Left lung (tissue), 10 donors: ENCODE results near the gene SPIN4. TPM values are rescaled to one million over a fixed set of nuclear protein-coding genes. Genes with fewer than 3 reads are reported as not detected.

Experiments
- ATAC-seq: fragments of 200-7000 bp; cut with Tn5 transposase; one replicate; pipeline ENCODE4 v1.9.1; 2020; ENCODE audit warnings: moderate library complexity
- DNase-seq, 4 donors: peaks; one replicate each; pipeline ENCODE4 v3.0.0-alpha.2; 2013 to 2020
- H3K27ac ChIP-seq, 2 donors: fragments of 200-600 bp; sonication (generic) in 1 of 2; one replicate each; pipeline versions ENCODE4 v1.5.0 to v1.8.0; 2020 to 2021
- H3K27me3 ChIP-seq, 2 donors: fragments of 200-600 bp; sonication (generic) in 1 of 2; one replicate each; pipeline versions ENCODE4 v1.5.0 to v1.8.0; 2020 to 2021
- H3K36me3 ChIP-seq, 2 donors: fragments of 200-600 bp; sonication (generic) in 1 of 2; one replicate each; pipeline versions ENCODE4 v1.5.0 to v1.8.0; 2020 to 2021
- H3K4me1 ChIP-seq, 2 donors: fragments of 200-600 bp; one replicate each; pipeline ENCODE4 v1.8.0; 2021
- H3K4me3 ChIP-seq, 2 donors: fragments of 200-600 bp; sonication (generic) in 1 of 2; one replicate each; pipeline versions ENCODE4 v1.5.0 to v1.8.0; 2020 to 2021; ENCODE audit warnings: mild to moderate bottlenecking in 1 of 2
- H3K9me3 ChIP-seq, 2 donors: fragments of 200-600 bp; sonication (generic) in 1 of 2; one replicate each; pipeline versions ENCODE4 v1.5.0 to v1.8.0; 2020 to 2021
- CTCF ChIP-seq, 2 donors: fragments of 200-600 bp; sonication (generic) in 1 of 2; IDR thresholded peaks; one replicate each; pipeline versions ENCODE4 v1.5.0 to v1.8.0; 2021; ENCODE audit warnings: antibody characterized with exemption in 2 of 2
- intact Hi-C, 2 donors: fragments of 100-400 bp; cut with DNase I; formaldehyde crosslinking; loops; one replicate each; pipeline versions ENCODE4 v1.11.2 to v1.14.2; 2022
- polyA plus RNA-seq, 6 donors: library from polyadenylated mRNA; unstranded; fragments of 120-200 nt; gene quantifications; one replicate each; pipeline ENCODE4 v1.2.1, GENCODE V29; 2013; ENCODE audit not compliant: insufficient read length in 6 of 6
- total RNA-seq, 2 donors: library from RNA; stranded (reverse); fragmentation: NEBNext Ultra II Directional; extraction: Animal tissue kit (Norgen Biotek cat#: 25700); gene quantifications; one replicate each; pipeline ENCODE4 v1.2.1, GENCODE V29; 2021
- donor health status: DM: no; HTN: yes; CAD: no.
- donor health status: DM: no; HTN: no; CAD: no.

SPIN4 gene
- total and polyA plus RNA-seq, 8 donors, result 7.6 to 23.2 (median 18.1) TPM

DNA sequence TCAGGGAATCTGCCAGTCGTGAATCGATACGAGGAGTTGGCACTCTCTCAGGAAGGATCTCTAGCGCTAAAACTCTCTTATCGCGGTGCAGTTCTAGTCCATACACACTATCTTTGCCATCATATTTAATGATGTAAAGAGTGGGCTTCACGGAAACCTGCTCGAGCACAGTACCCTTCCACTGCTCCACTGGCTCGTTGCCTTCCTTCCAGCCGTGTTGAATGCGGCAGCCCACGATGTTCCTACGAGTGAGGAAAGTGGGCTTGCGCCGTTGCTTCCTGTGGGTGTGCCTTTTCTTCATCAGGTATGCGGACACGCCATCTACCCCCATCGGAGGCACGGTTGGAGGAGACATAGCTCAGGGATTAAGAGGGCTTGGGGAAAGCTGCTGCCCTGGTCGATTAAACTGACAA lies 661 bp downstream of the SPIN4 start:
- Histone ChIP-seq H3K4me3 (peak overlapping the region; percentile 36 to 55), H3K36me3 (no peaks in the 10 kb centered on the region), H3K4me1 (no peaks in the 10 kb centered on the region), H3K27ac (peak overlapping the region; percentile 71 to 78), H3K9me3 (no peaks in the 10 kb centered on the region), H3K27me3 (no peaks in the 10 kb centered on the region)
- intact Hi-C loops, result no loop called here
- ATAC-seq (peak; percentile 65), DNase-seq (peak in 3 of 4 donors; percentile 11 to 33 (median 21))
- TF ChIP-seq CTCF (IDR thresholded peaks at IDR 0.05), result no peak

- peak in 1 of 4 donors; percentile 10 for DNase-seq
- Histone ChIP-seq H3K4me3 (peak overlapping the region in 1 of 2 donors; percentile 55), H3K27me3 (no peaks in the 10 kb centered on the region), H3K36me3 (no peaks in the 10 kb centered on the region), H3K9me3 (no peaks in the 10 kb centered on the region), H3K27ac (no peak overlapping the region), H3K4me1 (no peaks in the 10 kb centered on the region)
- TF ChIP-seq CTCF (IDR thresholded peaks at IDR 0.05), result no peak
- intact Hi-C loops, result no loop called here
- ATAC-seq, result no peak
Measured at GRCh38 chrX:63349307-63349706, 1.8 kb downstream of the SPIN4 start.

DNA sequence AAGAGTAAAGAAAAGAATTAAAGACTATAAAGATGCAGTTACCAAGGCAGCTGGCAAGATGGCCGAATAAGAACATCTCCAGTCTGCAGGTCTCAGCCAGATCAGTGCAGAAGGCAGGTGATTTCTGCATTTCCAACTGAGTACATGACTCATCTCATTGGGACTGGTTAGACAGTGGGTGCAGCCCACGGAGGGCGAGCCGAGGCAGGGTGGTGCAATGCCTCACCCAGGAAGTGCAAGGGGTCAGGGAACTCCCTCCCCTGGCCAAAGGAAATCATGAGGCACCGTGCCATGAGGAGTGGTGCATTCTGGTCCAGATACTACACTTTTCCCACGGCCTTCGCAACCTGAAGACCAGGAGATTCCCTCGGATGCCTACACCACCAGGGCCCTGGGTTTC lies 20.5 kb downstream of the SPIN4 start:
- DNase-seq (peak in 1 of 4 donors; percentile 36), ATAC-seq (no peak)
- H3K27me3 ChIP-seq, result no peaks in the 10 kb centered on the region
- no peak for TF ChIP-seq CTCF (IDR thresholded peaks at IDR 0.05)
- H3K36me3 ChIP-seq, result no peaks in the 10 kb centered on the region
- intact Hi-C loops, result no loop called here
- no peaks in the 10 kb centered on the region for H3K4me1 ChIP-seq
- H3K9me3 ChIP-seq, result no peaks in the 10 kb centered on the region
- H3K4me3 ChIP-seq, result no peak overlapping the region
- no peak overlapping the region for H3K27ac ChIP-seq

- H3K27me3 ChIP-seq, result no peaks in the 10 kb centered on the region
- intact Hi-C loops, result no loop called here
- no peaks in the 10 kb centered on the region for H3K4me1 ChIP-seq
- no peak for DNase-seq
- no peak overlapping the region for H3K4me3 ChIP-seq
- no peaks in the 10 kb centered on the region for H3K36me3 ChIP-seq
- H3K27ac ChIP-seq, result no peak overlapping the region
- TF ChIP-seq CTCF (IDR thresholded peaks at IDR 0.05), result no peak
- ATAC-seq, result no peak
- no peaks in the 10 kb centered on the region for H3K9me3 ChIP-seq
Measured at GRCh38 chrX:63327788-63328187, 23.3 kb downstream of the SPIN4 start.

DNA sequence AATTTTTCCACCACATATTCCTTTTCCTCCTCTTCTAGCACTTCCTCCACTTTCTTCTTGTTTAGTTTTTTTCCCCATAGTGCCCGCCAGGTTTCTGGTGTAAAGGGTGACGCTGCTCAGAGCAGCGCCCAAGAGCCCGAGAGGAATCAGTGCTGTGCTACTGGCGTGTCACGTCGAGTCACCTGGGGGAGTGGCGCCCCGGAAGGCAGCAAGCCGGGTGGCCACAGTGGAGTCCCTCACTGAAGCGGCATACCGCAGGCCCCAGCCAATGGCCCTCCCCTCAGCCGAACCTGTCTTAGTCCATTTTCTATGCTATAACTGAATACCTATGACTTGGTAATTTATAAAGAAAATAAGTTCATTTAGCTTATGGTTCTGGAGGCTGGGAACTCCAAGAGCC lies 51.5 kb downstream of the SPIN4 start:
- no peak for ATAC-seq
- peaks cover 0 to 2% of the 10 kb centered on the region in 2 donors for H3K9me3 ChIP-seq
- intact Hi-C loops, result no loop called here

More for the DNA sequence above, 51.5 kb downstream of the SPIN4 start:
- Histone ChIP-seq H3K27me3 (no peaks in the 10 kb centered on the region), H3K4me3 (no peak overlapping the region), H3K27ac (no peak overlapping the region), H3K4me1 (no peaks in the 10 kb centered on the region), H3K36me3 (no peaks in the 10 kb centered on the region)
- no peak for TF ChIP-seq CTCF (IDR thresholded peaks at IDR 0.05)
- DNase-seq, result no peak
